PC-9 (cell line): ENCODE results near the gene MAD2L2.

Source experiments
- CTCF ChIP-seq: fragments of 200-600 bp; sonication (generic); conservative IDR thresholded peaks from 2 replicates; pipeline ENCODE4 v1.6.1; 2017; ENCODE audit warnings: mixed run types, antibody characterized with exemption, mild to moderate bottlenecking, moderate library complexity
- EZH2 ChIP-seq: fragments of 200-600 bp; sonication (generic); IDR thresholded peaks from 2 replicates; pipeline ENCODE4 v1.8.0; 2017; ENCODE audit warnings: antibody characterized with exemption, low read depth

- TF ChIP-seq CTCF, result no peak
- no peak for TF ChIP-seq EZH2
Observed at GRCh38 chr1:11659748-11660147, 21.2 kb downstream of the MAD2L2 start.
